ENCODE results near the gene STK32C. TPM values are rescaled to one million over a fixed set of nuclear protein-coding genes. Genes with fewer than 3 reads are reported as not detected.
"Not testable (repeated sequence)": the region's sequence is repeated elsewhere in the genome, so short reads cannot be mapped to it uniquely, and the experiment has no call there.

Gene STK32C
- total RNA-seq, 1 donor from 2014 or later = 5.9 TPM

DNA sequence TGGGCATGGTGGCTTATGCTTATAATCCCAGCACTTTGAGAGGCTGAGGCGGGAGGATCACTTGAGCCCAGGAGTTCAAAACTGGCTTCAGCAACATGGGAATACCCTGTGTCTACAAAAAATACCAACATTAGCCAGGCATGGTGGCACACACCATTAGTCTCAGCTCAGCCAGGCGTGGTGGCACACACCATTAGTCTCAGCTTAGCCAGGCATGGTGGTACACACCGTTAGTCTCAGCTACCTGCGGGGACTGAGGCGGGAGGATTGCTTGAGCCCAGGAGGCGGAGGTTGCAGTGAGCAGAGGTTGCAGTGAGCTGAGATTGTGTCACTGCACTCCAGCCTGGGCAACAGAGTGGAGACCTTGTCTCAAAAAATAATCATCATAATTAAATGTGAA, 33.3 kb upstream of the STK32C start:
- no peak for DNase-seq (ENCODE audit: low spot score)
- intact Hi-C loops (cut with DNase I) = no loop called here

DNA sequence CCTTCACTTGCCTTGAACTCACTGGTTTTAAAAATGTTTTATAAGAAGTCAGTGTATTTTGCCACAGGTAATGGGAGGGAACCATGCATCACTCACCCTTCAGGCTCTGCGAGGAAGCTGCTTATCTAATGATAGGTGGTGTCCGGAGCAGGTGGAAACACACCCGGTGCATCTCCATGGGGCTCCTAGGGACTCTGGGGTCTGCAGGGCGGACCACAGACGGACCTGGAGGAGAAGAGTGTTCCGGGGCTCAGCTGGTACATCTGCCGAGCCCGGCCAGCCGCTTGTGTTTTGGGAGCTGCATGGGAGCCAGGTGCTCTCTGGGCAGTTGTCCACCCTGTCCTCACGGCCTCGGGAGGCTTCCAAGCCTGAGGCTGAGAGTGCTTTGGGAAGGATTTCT, 31.5 kb upstream of the STK32C start:
- no peak for DNase-seq (ENCODE audit: low spot score)
- intact Hi-C loops (cut with DNase I) = no loop called here

- intact Hi-C loops (cut with DNase I) = no loop called here
- DNase-seq (ENCODE audit: low spot score) = no peak
Observed at GRCh38 chr10:132338876-132339275, 31.1 kb upstream of the STK32C start.

DNA sequence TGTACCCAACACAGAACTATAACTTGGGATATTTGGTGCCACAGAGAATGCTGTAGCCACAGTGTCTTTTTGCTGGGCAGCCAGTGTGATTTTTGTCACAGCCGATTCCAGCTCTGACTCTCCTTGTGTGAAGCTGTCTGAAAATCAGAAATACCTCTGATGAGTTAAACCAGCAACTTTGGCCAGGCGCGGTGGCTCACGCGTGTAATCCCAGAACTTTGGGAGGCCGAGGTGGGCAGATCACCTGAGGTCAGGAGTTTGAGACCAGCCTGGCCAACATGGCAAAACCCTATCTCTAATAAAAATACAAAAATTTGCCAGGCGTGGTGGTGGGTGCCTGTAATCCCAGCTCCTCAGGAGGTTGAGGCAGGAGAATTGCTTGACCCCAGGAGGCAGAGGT, 30.1 kb upstream of the STK32C start:
- intact Hi-C loops (cut with DNase I); DNase-seq (ENCODE audit: low spot score): not testable (repeated sequence)

DNA sequence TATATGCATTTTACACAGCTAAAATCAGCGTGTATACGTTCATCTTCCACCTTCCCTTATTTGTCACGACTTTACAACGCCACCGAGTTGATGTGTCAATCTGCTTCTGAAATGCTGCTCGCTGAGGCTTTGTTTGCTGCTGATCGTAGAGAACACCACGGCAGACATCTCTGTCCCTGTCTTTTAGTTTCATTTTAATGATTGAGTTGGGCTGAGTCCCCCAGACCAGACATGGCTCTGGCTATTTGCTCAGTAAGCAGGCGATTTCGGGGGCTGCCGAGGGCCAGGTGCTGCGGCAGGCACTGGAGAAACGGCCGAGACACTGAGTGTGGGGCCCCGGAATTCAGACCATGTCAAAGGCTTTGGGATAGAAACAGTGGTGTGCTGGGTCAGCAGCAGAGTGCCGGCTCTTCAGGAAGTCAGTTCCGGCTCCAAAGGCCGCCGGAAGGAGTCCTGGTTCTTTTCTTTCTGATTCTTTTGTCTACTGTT, 29.2 kb upstream of the STK32C start:
- intact Hi-C loops (cut with DNase I) = no loop called here
- no peak for DNase-seq (ENCODE audit: low spot score)

DNA sequence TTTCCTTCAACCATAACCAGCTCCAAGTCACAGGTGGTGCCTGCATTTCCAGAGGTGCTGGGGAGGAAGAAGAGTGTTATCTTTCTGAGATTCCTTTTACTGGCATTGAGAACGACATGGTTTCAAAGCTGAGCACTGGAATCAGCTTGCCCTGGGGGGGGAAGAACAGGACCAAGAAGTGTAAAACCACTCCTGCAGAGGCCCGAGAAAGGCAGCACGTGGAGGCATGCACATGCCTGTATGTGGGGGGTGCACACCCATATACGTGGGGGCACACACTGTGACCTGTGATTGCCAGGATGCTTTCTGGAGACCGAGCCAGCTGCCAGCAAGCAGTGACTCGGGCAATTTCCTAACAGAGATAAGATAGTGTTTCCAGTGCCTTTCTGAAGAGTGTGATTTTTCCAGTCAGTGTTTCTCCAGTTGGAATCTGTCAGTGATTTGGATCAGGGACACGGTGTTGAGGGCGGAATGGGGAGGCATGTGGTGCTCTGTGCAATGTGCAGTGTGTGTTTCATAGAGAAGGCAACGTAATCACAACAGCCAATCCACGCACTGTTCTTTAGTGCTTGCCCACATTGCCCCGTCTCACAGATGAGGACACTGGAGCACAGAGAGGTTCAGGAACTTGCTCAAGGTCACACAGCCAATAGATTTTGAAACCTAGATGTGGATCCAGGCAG, 28.5 kb upstream of the STK32C start:
- intact Hi-C loops (cut with DNase I) = no loop called here
- DNase-seq (ENCODE audit: low spot score) = no peak

DNA sequence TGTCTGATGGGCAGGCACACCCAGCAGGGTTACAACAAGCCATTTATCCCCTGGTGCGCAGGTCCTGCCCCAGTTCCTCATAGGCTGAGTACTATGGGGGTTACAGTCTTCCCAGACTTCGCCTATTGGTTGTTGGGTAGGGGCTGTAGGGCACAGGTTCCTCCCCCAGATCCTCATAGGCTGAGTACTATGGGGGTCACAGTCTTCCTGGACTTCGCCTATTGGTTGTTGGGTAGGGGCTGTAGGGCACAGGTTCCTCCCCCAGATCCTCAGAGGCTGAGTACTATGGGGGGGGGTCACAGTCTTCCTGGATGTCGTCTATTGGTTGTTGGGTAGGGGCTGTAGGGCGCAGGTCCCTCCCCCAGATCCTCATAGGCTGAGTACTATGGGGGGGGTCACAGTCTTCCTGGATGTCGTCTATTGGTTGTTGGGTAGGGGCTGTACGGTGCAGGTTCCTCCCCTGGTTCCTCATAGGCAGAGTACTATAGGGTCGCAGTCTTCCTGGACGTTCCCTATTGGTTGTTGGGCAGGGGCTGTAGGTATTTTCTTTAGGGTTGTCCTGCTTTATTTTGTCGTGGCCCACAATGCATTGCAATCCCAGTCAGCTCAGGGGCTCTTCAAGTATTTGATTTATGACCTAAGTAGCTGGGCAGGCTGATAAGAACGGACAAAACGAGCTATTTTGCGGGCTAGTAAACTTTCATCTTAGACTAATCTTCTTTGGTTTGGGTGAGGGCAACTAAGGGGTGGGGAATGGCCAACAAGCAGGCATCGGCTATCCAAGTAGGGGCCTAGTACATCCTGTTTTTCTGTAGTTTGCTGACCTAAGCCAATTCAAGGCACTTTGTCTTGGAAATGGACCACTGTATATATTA, 27.7 kb upstream of the STK32C start:
- intact Hi-C loops (cut with DNase I) = no loop called here
- DNase-seq (ENCODE audit: low spot score) = no peak

DNA sequence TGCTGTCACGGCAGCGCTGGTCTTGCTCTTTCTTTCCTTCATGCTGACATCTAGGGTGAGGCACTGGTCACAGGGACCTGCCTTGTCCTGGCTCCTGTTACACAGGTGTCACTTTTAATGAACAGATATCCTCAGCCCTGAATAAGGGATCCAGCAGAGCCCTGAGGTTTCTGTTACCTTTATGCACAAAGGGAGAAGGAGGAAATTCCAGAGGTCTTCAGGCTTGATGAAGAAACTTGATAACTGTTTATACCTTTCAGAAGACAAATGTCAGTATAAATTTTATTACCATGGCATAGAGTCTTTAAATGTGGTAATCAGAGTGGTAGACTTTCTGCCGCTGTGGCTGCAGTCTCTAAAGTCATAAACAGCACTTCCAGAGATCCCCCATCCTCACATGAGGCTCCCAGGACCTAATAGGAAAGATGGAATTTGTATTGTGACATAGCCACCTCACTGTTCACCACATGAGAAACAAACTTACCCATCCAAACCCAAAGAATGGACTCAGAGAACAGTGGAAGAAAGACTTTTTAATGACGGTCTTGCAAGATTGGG, 27.0 kb upstream of the STK32C start:
- intact Hi-C loops (cut with DNase I) = no loop called here

DNA sequence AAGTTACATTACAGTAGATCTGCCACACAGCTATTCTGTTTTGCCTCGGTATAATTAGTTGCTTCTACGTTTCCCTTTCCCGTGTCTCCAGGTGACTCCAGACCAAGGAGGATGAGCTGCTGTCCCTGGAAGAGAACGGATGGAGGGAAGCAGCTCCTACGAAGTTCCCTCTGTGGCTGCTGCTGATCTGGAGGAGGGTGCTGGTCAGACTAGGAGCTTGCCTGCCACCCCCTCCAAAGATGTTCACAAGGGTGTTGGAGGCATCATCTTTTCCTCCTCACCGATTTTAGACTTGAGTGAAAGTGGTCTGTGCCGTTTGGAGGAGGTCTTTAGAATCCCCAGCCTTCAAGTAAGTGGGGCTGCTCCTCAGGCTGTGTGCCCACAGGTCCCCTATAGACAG, 25.6 kb upstream of the STK32C start:
- intact Hi-C loops (cut with DNase I) = no loop called here
- no peak for DNase-seq (ENCODE audit: low spot score)

More for the DNA sequence above, 27.0 kb upstream of the STK32C start:
- DNase-seq (ENCODE audit: low spot score) = no peak

DNA sequence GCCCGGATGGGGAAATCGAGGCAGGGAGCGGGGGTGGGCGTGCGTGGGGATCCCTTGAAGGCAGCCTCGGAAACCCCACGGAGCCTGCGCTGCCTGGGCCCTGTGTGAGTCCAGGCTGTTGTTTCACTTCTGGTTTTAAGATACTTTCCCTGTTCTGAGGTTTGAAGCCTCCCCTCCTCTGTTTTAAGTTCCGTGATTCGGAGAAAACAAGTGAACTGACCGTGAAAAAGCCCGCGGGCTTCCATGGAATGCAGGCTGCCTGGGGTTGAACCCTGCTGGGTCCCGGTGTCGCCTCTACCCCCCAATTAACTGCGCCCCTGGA, 24.6 kb upstream of the STK32C start:
- intact Hi-C loops (cut with DNase I) = no loop called here
- DNase-seq (ENCODE audit: low spot score) = no peak

- DNase-seq (ENCODE audit: low spot score) = peak; percentile 98
- intact Hi-C loops (cut with DNase I) = loop anchor here (2.0 kb wide), 1 partner anchor 23 kb away; no protein-coding TSS in a partner anchor
Observed at GRCh38 chr10:132331601-132332432, 24.1 kb upstream of the STK32C start, which contains the start of gene LRRC27. Gene LRRC27 (plus strand): TSS chr10:132332193. CDS start chr10:132333525, 1,332 bp downstream.

DNA sequence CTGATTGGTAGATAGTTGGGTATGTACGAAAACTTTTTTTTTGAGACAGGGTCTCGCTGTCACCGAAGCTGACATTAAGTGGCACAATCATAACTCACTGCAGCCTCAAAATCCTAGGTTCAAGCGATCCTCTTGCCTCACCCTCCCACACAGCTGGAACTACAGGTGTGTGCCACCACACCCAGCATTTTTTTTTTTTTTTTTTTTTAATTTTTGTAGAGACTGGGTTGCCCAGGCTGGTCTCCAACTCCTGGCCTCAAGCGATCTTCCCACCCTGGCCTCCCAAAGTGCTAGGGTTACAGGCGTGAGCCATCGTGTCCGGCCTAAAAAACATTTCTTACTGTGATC, 22.7 kb upstream of the STK32C start:
- DNase-seq (ENCODE audit: low spot score) = no peak
- intact Hi-C loops (cut with DNase I) = loop anchor here (2.0 kb wide), 1 partner anchor 22 kb away; no protein-coding TSS in a partner anchor

GRCh38 chr10:132329565-132330485, 22.1 kb upstream of the STK32C start:
- intact Hi-C loops (cut with DNase I) = loop anchor here (2.0 kb wide), 1 partner anchor 21 kb away; no protein-coding TSS in a partner anchor
- DNase-seq (ENCODE audit: low spot score) = no peak

GRCh38 chr10:132328738-132329137, 21.0 kb upstream of the STK32C start:
- DNase-seq (ENCODE audit: low spot score) = no peak
- intact Hi-C loops (cut with DNase I) = no loop called here

DNA sequence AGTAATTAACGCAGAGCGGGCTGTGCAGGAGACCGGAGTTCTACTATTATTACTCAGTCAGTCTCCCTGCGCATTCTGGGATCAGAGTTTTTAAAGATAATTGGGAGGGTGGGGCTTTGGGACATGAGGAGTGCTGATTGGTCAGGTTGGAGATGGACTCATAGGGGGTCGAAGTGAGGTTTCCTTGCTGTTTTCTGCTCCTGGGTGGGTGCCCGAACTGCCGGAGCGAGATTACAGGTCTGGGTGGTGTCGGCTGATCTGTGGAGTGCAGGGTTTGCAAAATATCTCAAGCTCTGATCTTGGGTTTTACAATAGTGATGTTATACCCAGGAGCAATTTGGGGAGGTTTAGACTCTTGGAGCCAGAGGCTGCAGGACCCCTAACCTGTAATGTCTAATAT, 20.4 kb upstream of the STK32C start:
- intact Hi-C loops (cut with DNase I) = no loop called here
- DNase-seq (ENCODE audit: low spot score) = no peak

DNA sequence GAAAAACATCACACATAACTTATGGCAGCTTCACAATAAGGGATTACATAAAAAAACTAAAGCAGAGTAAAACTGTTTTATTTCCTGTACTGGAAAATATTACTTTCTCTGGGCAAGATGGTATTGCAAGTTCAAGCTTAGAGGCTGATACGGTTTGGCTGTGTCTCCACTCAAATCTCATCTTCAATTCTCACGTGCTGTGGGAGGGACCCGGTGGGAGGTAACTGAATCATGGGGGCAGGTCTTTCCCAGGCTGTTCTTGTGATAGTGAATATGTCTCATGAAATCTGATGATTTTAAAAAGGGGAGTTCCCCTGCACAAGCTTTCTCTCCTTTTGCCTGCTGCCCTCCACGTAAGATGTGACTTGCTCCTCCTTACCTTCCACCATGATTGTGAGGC, 19.2 kb upstream of the STK32C start:
- intact Hi-C loops (cut with DNase I) = no loop called here
- no peak for DNase-seq (ENCODE audit: low spot score)

DNA sequence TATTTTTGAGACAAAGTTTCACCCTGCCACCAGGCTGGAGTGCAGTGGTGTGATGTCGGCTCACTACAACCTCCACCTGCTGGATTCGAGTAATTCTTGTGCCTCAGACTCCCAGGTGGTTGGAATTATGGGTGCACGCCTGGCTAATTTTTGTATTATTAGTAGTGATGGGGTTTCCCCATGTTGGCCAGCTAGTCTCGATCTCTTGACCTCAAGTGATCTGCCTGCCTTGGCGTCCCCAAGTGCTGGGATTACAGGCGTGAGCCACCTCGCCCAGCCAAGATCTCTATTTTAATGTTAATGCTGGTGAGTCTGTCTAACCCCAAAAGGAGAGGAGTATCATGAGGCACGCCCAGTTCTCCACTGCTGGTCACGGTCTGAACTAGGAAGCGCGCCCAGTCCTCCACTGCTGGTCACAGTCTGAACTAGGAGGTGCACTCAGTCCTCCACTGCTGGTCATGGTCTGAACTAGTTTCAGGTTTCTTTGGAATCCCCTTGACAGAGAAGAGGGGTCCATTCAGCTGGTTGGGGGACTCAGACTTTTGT, 18.7 kb upstream of the STK32C start:
- intact Hi-C loops (cut with DNase I) = no loop called here
- no peak for DNase-seq (ENCODE audit: low spot score)

GRCh38 chr10:132324186-132324585, 16.4 kb upstream of the STK32C start:
- intact Hi-C loops (cut with DNase I) = no loop called here
- no peak for DNase-seq (ENCODE audit: low spot score)

All from cardiac septum (tissue), 1 donor.